Left lung (tissue), 10 donors: ENCODE measurements around the gene ARL4A. TPM values are rescaled to one million over a fixed set of nuclear protein-coding genes. Genes with fewer than 3 reads are reported as not detected.

Source experiments
- ATAC-seq: fragments of 200-7000 bp; cut with Tn5 transposase; one replicate; pipeline ENCODE4 v1.9.1; 2020; ENCODE audit warnings: moderate library complexity
- DNase-seq, 4 donors: peaks; one replicate each; pipeline ENCODE4 v3.0.0-alpha.2; 2013 to 2020
- H3K27ac ChIP-seq, 2 donors: fragments of 200-600 bp; sonication (generic) in 1 of 2; one replicate each; pipeline versions ENCODE4 v1.5.0 to v1.8.0; 2020 to 2021
- H3K27me3 ChIP-seq, 2 donors: fragments of 200-600 bp; sonication (generic) in 1 of 2; one replicate each; pipeline versions ENCODE4 v1.5.0 to v1.8.0; 2020 to 2021
- H3K36me3 ChIP-seq, 2 donors: fragments of 200-600 bp; sonication (generic) in 1 of 2; one replicate each; pipeline versions ENCODE4 v1.5.0 to v1.8.0; 2020 to 2021
- H3K4me1 ChIP-seq, 2 donors: fragments of 200-600 bp; one replicate each; pipeline ENCODE4 v1.8.0; 2021
- H3K4me3 ChIP-seq, 2 donors: fragments of 200-600 bp; sonication (generic) in 1 of 2; one replicate each; pipeline versions ENCODE4 v1.5.0 to v1.8.0; 2020 to 2021; ENCODE audit warnings: mild to moderate bottlenecking in 1 of 2
- H3K9me3 ChIP-seq, 2 donors: fragments of 200-600 bp; sonication (generic) in 1 of 2; one replicate each; pipeline versions ENCODE4 v1.5.0 to v1.8.0; 2020 to 2021
- CTCF ChIP-seq, 2 donors: fragments of 200-600 bp; sonication (generic) in 1 of 2; IDR thresholded peaks; one replicate each; pipeline versions ENCODE4 v1.5.0 to v1.8.0; 2021; ENCODE audit warnings: antibody characterized with exemption in 2 of 2
- intact Hi-C, 2 donors: fragments of 100-400 bp; cut with DNase I; formaldehyde crosslinking; loops; one replicate each; pipeline versions ENCODE4 v1.11.2 to v1.14.2; 2022
- polyA plus RNA-seq, 6 donors: library from polyadenylated mRNA; unstranded; fragments of 120-200 nt; gene quantifications; one replicate each; pipeline ENCODE4 v1.2.1, GENCODE V29; 2013; ENCODE audit not compliant: insufficient read length in 6 of 6
- total RNA-seq, 2 donors: library from RNA; stranded (reverse); fragmentation: NEBNext Ultra II Directional; extraction: Animal tissue kit (Norgen Biotek cat#: 25700); gene quantifications; one replicate each; pipeline ENCODE4 v1.2.1, GENCODE V29; 2021
- donor health status: DM: no; HTN: yes; CAD: no.
- donor health status: DM: no; HTN: no; CAD: no.

Gene ARL4A
- total and polyA plus RNA-seq, 8 donors, result 18.4 to 36.8 (median 27.4) TPM

- Histone ChIP-seq H3K27ac (no peak overlapping the region), H3K27me3 (no peaks in the 10 kb centered on the region), H3K4me1 (peaks cover 11 to 36% of the 10 kb centered on the region in 2 donors), H3K4me3 (no peak overlapping the region), H3K9me3 (no peaks in the 10 kb centered on the region), H3K36me3 (no peaks in the 10 kb centered on the region)
- no peak for TF ChIP-seq CTCF (IDR thresholded peaks at IDR 0.05)
- DNase-seq, result no peak
- intact Hi-C loops, result no loop called here
- no peak for ATAC-seq
Measured at GRCh38 chr7:12712236-12712635, 24.8 kb downstream of the ARL4A start.

- Histone ChIP-seq H3K9me3 (no peaks in the 10 kb centered on the region), H3K27me3 (no peaks in the 10 kb centered on the region), H3K36me3 (no peaks in the 10 kb centered on the region), H3K4me3 (no peak overlapping the region), H3K27ac (peak overlapping the region in 1 of 2 donors; percentile 19), H3K4me1 (peaks cover 11 to 50% of the 10 kb centered on the region in 2 donors)
- DNase-seq, result no peak
- intact Hi-C loops, result no loop called here
- no peak for ATAC-seq
- TF ChIP-seq CTCF (IDR thresholded peaks at IDR 0.05), result no peak
Measured at GRCh38 chr7:12713625-12714378, 26.4 kb downstream of the ARL4A start.

- Histone ChIP-seq H3K4me3 (no peak overlapping the region), H3K9me3 (no peaks in the 10 kb centered on the region), H3K27me3 (no peaks in the 10 kb centered on the region), H3K27ac (no peak overlapping the region), H3K4me1 (peaks cover 15 to 55% of the 10 kb centered on the region in 2 donors), H3K36me3 (no peaks in the 10 kb centered on the region)
- ATAC-seq (no peak), DNase-seq (no peak)
- intact Hi-C loops, result no loop called here
- TF ChIP-seq CTCF (IDR thresholded peaks at IDR 0.05), result no peak
Measured at GRCh38 chr7:12714379-12714737, 26.9 kb downstream of the ARL4A start.

- no peaks in the 10 kb centered on the region for H3K36me3 ChIP-seq
- peaks cover 22 to 61% of the 10 kb centered on the region in 2 donors for H3K4me1 ChIP-seq
- ATAC-seq (peak; percentile 90), DNase-seq (peak in 2 of 4 donors; percentile 36 to 83)
- peak overlapping the region in 1 of 2 donors; percentile 13 for H3K4me3 ChIP-seq
- no peaks in the 10 kb centered on the region for H3K27me3 ChIP-seq
- peak overlapping the region; percentile 74 to 80 for H3K27ac ChIP-seq
- no peak for TF ChIP-seq CTCF (IDR thresholded peaks at IDR 0.05)
- H3K9me3 ChIP-seq, result no peaks in the 10 kb centered on the region
- intact Hi-C loops, result no loop called here
Measured at GRCh38 chr7:12715372-12716133, 28.1 kb downstream of the ARL4A start.

- no peak for TF ChIP-seq CTCF (IDR thresholded peaks at IDR 0.05)
- Histone ChIP-seq H3K9me3 (no peaks in the 10 kb centered on the region), H3K4me3 (no peak overlapping the region), H3K4me1 (peaks cover 20 to 67% of the 10 kb centered on the region in 2 donors), H3K27ac (peak overlapping the region; percentile 74 to 80), H3K27me3 (no peaks in the 10 kb centered on the region), H3K36me3 (no peaks in the 10 kb centered on the region)
- intact Hi-C loops, result no loop called here
- DNase-seq (peak in 1 of 4 donors; percentile 17), ATAC-seq (no peak)
Measured at GRCh38 chr7:12716134-12716681, 28.8 kb downstream of the ARL4A start.
